H9 (cell line): ENCODE measurements around the gene SDK1. TPM values are rescaled to one million over a fixed set of nuclear protein-coding genes. Genes with fewer than 3 reads are reported as not detected.

Source experiments
- DNase-seq: peaks from one replicate; pipeline ENCODE4 v3.0.0-alpha.2; 2017
- H2AFZ ChIP-seq: one replicate; pipeline ENCODE4 v1.6.1; 2013; ENCODE audit warnings: mild to moderate bottlenecking, low read length, control low read depth, moderate library complexity
- H2AK5ac ChIP-seq: 2 replicates; pipeline ENCODE4 v1.6.1; 2013; ENCODE audit warnings: low read length, control low read depth, mixed read lengths; ENCODE audit not compliant: insufficient read length
- H2BK120ac ChIP-seq: one replicate; pipeline ENCODE4 v1.6.1; 2013; ENCODE audit warnings: low read depth, mild to moderate bottlenecking, low read length, control low read depth, inconsistent platforms; ENCODE audit not compliant: poor library complexity, severe bottlenecking
- H2BK12ac ChIP-seq: 2 replicates; pipeline ENCODE4 v1.6.1; 2013; ENCODE audit warnings: low read length, control low read depth, mixed read lengths, low read depth; ENCODE audit not compliant: insufficient read length
- H2BK15ac ChIP-seq: 2 replicates; pipeline ENCODE4 v1.6.1; 2013; ENCODE audit warnings: low read depth, low read length, control low read depth
- H2BK20ac ChIP-seq: one replicate; pipeline ENCODE4 v1.6.1; 2013; ENCODE audit warnings: low read depth, mild to moderate bottlenecking, low read length, control low read depth, inconsistent platforms; ENCODE audit not compliant: poor library complexity, severe bottlenecking
- H2BK5ac ChIP-seq: 2 replicates; pipeline ENCODE4 v1.6.1; 2013; ENCODE audit warnings: low read length, control low read depth, mixed read lengths; ENCODE audit not compliant: insufficient read length
- H3K14ac ChIP-seq: 2 replicates; pipeline ENCODE4 v1.6.1; 2013; ENCODE audit warnings: low read length, control low read depth; ENCODE audit not compliant: insufficient read depth
- H3K18ac ChIP-seq: 2 replicates; pipeline ENCODE4 v1.6.1; 2013; ENCODE audit warnings: low read depth, mild to moderate bottlenecking, mixed read lengths, low read length, control low read depth; ENCODE audit not compliant: insufficient read length
- H3K23ac ChIP-seq: 2 replicates; pipeline ENCODE4 v1.6.1; 2013; ENCODE audit warnings: low read length, control low read depth, mixed read lengths, low read depth; ENCODE audit not compliant: insufficient read length
- H3K23me2 ChIP-seq: 2 replicates; pipeline ENCODE4 v1.6.1; 2013; ENCODE audit warnings: low read depth, mild to moderate bottlenecking, mixed read lengths, low read length, control low read depth; ENCODE audit not compliant: insufficient read length, poor library complexity, severe bottlenecking
- H3K27ac ChIP-seq: 2 replicates; pipeline ENCODE4 v1.5.1; 2013; ENCODE audit warnings: low read length, control low read depth, mixed read lengths, low read depth; ENCODE audit not compliant: insufficient read length
- H3K27me3 ChIP-seq: 2 replicates; pipeline ENCODE4 v1.6.1; 2013; ENCODE audit warnings: low read length, control low read depth, inconsistent platforms; ENCODE audit not compliant: insufficient read depth
- H3K4ac ChIP-seq: 2 replicates; pipeline ENCODE4 v1.6.1; 2013; ENCODE audit warnings: low read depth, mild to moderate bottlenecking, control low read depth, inconsistent platforms, low read length, moderate library complexity
- H3K4me1 ChIP-seq: 2 replicates; pipeline ENCODE4 v1.6.1; 2013; ENCODE audit warnings: low read length, control low read depth, inconsistent platforms; ENCODE audit not compliant: insufficient read depth
- H3K4me2 ChIP-seq: 2 replicates; pipeline ENCODE4 v1.6.1; 2013; ENCODE audit warnings: low read length, control low read depth, mixed read lengths; ENCODE audit not compliant: insufficient read length, insufficient read depth
- H3K56ac ChIP-seq: 2 replicates; pipeline ENCODE4 v1.6.1; 2013; ENCODE audit warnings: low read depth, mild to moderate bottlenecking, mixed read lengths, low read length, control low read depth; ENCODE audit not compliant: insufficient read length
- H3K79me1 ChIP-seq: 2 replicates; pipeline ENCODE4 v1.6.1; 2013; ENCODE audit warnings: low read depth, mild to moderate bottlenecking, moderate library complexity, low read length, control low read depth, inconsistent platforms; ENCODE audit not compliant: insufficient read depth, poor library complexity, severe bottlenecking
- H3K79me2 ChIP-seq: 2 replicates; pipeline ENCODE4 v1.6.1; 2013; ENCODE audit warnings: low read length, control low read depth, inconsistent platforms; ENCODE audit not compliant: insufficient read depth
- H3K9ac ChIP-seq: 2 replicates; pipeline ENCODE4 v1.6.1; 2013; ENCODE audit warnings: low read length, control low read depth, mixed read lengths; ENCODE audit not compliant: insufficient read length; ENCODE audit errors: extremely low read depth
- H3K9me3 ChIP-seq: one replicate; pipeline ENCODE4 v1.6.1; 2013; ENCODE audit warnings: low read depth, low read length, inconsistent platforms; ENCODE audit not compliant: control insufficient read depth
- H3T11ph ChIP-seq: one replicate; pipeline ENCODE4 v1.6.1; 2013; ENCODE audit warnings: mild to moderate bottlenecking, low read length, control low read depth, inconsistent platforms
- H4K20me1 ChIP-seq: one replicate; pipeline ENCODE4 v1.6.1; 2013; ENCODE audit not compliant: control insufficient read depth, insufficient read length, insufficient read depth
- H4K5ac ChIP-seq: 2 replicates; pipeline ENCODE4 v1.6.1; 2013; ENCODE audit warnings: low read depth, mild to moderate bottlenecking, mixed read lengths, low read length, control low read depth; ENCODE audit not compliant: insufficient read length
- H4K8ac ChIP-seq: replicated peaks from 2 replicates; pipeline ENCODE4 v1.6.1; 2013; ENCODE audit warnings: low read length, control low read depth, mixed read lengths, low read depth; ENCODE audit not compliant: insufficient read length
- H4K91ac ChIP-seq: 2 replicates; pipeline ENCODE4 v1.6.1; 2013; ENCODE audit warnings: low read depth, mild to moderate bottlenecking, moderate library complexity, mixed read lengths, low read length, control low read depth; ENCODE audit not compliant: insufficient read length
- H3K27ac Mint-ChIP-seq, 3 experiments: 2 replicates in 2 of 3; 3 replicates in 1 of 3; pipeline ENCODE4 v1.8.0; 2020 to 2021; ENCODE audit warnings: mixed read lengths in 3 of 3, mild to moderate bottlenecking in 1 of 3, moderate library complexity in 1 of 3
- H3K27me3 Mint-ChIP-seq: 2 replicates; pipeline ENCODE4 v1.8.0; 2021; ENCODE audit warnings: low read depth, mild to moderate bottlenecking, moderate library complexity, mixed read lengths
- H3K36me3 Mint-ChIP-seq, 3 experiments: 2 replicates in 2 of 3; 3 replicates in 1 of 3; pipeline ENCODE4 v1.8.0; 2020 to 2021; ENCODE audit warnings: low read depth in 3 of 3, mixed read lengths in 3 of 3; ENCODE audit not compliant: insufficient read depth in 1 of 3
- H3K4me1 Mint-ChIP-seq, 2 experiments: 2 replicates each; pipeline ENCODE4 v1.8.0; 2020; ENCODE audit warnings: mixed read lengths in 2 of 2
- H3K4me3 Mint-ChIP-seq, 2 experiments: 2 replicates in 1 of 2; 3 replicates in 1 of 2; pipeline ENCODE4 v1.8.0; 2020 to 2021; ENCODE audit warnings: mild to moderate bottlenecking in 2 of 2, mixed read lengths in 2 of 2, moderate library complexity in 1 of 2
- H3K9me3 Mint-ChIP-seq, 2 experiments: 2 replicates in 1 of 2; 3 replicates in 1 of 2; pipeline ENCODE4 v1.8.0; 2020; ENCODE audit warnings: mild to moderate bottlenecking in 2 of 2, mixed read lengths in 2 of 2, moderate library complexity in 1 of 2
- CTCF ChIP-seq: fragments of 200-600 bp; sonication (generic); conservative IDR thresholded peaks from 3 replicates; pipeline ENCODE4 v1.8.0; 2021; ENCODE audit warnings: antibody characterized with exemption, mild to moderate bottlenecking
- WGBS: extraction: QIAGEN DNeasy Blood & Tissue Kit; methylation state at CpG from one replicate; pipeline ENCODE4 v1.1.7; 2013; ENCODE audit warnings: missing lambda C conversion rate, low lambda C conversion rate, mixed read lengths; ENCODE audit not compliant: insufficient read length; ENCODE audit errors: extremely low coverage; 5-methylcytosine and 5-hydroxymethylcytosine counted together
- total RNA-seq: library from RNA; stranded (reverse); gene quantifications from 2 replicates; pipeline ENCODE4 v1.2.1, GENCODE V29; 2021

The SDK1 gene
- total RNA-seq, 1 experiment from 2014 or later, result 8.7 TPM

GRCh38 chr7:3527496-3528124, 226.6 kb downstream of the SDK1 start:
- Histone ChIP-seq H3K14ac (no peak overlapping the region), H3K23me2 (no peaks in the 10 kb centered on the region), H3K56ac (no peak overlapping the region), H3K18ac (no peak overlapping the region), H3K4me2 (no peak overlapping the region), H2AK5ac (no peak overlapping the region), H3K27me3 (no peaks in the 10 kb centered on the region), H3K79me2 (no peaks in the 10 kb centered on the region), H2BK12ac (no peak overlapping the region), H2BK20ac (no peak overlapping the region), H3K27ac (no peak overlapping the region), H3K4ac (no peak overlapping the region), H3K23ac (no peak overlapping the region), H2BK15ac (no peak overlapping the region), H4K20me1 (no peaks in the 10 kb centered on the region), H4K5ac (no peak overlapping the region), H2BK120ac (no peak overlapping the region), H3T11ph (no peak overlapping the region), H3K9ac (no peak overlapping the region), H3K4me1 (no peaks in the 10 kb centered on the region; the same call in 1 of the 2 replicates), H3K79me1 (no peaks in the 10 kb centered on the region), H2BK5ac (no peak overlapping the region), H4K8ac (no peak overlapping the region), H4K91ac (no peak overlapping the region), H3K9me3 (no peaks in the 10 kb centered on the region), H2AFZ (no peak overlapping the region)
- WGBS, result no CpG with 5 or more reads among the region's 2 CpGs
- no peaks in the 10 kb centered on the region for H3K4me1 Mint-ChIP-seq
- no peak for TF ChIP-seq CTCF
- H3K9me3 Mint-ChIP-seq, result no peaks in the 10 kb centered on the region
- peak overlapping the region in 1 of 3 experiments; percentile 21; a peak in 1 of 7 replicates for H3K27ac Mint-ChIP-seq
- H3K27me3 Mint-ChIP-seq, result no peaks in the 10 kb centered on the region; the same call in 1 of the 2 replicates
- no peaks in the 10 kb centered on the region for H3K36me3 Mint-ChIP-seq
- H3K4me3 Mint-ChIP-seq, result no peak overlapping the region
- no peak for DNase-seq
